SIG-M5 treated with dmso at 0.1 percent for 504 hours (cell line): Measurements from ENCODE around the gene CABP7.
"Not testable (repeated sequence)": the region's sequence is repeated elsewhere in the genome, so short reads cannot be mapped to it uniquely, and the experiment has no call there.

Experiments used
- DNase-seq: peaks from one replicate; lab custom pipeline; 2025; ENCODE audit not compliant: unreplicated experiment; lab: John Stamatoyannopoulos, UW

The CABP7 gene

DNA sequence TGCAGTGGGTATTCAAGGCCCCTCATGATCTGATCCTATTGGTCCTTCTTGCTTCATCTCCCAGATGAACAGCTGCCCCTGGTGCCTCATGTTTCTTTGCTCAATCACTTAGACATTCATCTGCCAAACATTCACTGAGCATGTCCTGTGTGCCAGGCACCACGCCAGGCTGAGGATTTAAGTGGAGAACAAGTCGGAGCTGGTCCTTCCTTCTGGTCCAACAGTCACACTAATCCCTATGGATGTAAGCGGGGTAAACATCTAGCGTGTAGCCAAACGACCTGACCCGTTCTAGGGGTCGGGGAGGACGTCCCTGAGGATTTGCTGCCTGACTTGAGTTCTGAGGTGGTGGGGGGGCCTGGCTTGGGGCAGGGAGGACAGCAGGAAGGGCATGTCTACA lies 25.1 kb downstream of the CABP7 start:
- no peak for DNase-seq

DNA sequence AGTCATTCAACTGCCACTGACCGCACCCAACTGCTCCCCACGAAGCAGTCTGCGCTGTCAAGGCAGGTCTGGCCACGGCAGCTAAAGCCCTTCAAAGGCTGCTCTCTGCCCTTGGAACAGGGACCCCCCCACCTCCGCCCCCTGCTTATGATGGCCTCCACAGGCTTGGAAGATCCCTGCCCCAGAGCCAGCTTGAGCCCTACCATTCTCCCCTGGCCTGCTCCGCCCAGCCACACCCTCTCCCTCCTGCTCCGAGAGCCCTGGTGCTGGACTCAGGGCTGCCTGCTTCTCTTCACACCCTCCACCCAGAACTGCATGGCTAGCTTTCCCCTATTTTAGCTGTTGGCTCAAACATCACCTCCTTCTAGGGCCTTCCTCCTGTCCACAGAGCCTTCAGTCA lies 28.0 kb downstream of the CABP7 start:
- DNase-seq = no peak

- no peak for DNase-seq
These were observed 28.6 kb downstream of the CABP7 start for GRCh38 chr22:29748248-29748893.

GRCh38 chr22:29750029-29750428 lies 30.2 kb downstream of the CABP7 start:
- no peak for DNase-seq

- DNase-seq = peak; percentile 94
These were observed 31.0 kb downstream of the CABP7 start for GRCh38 chr22:29750559-29751538.

DNA sequence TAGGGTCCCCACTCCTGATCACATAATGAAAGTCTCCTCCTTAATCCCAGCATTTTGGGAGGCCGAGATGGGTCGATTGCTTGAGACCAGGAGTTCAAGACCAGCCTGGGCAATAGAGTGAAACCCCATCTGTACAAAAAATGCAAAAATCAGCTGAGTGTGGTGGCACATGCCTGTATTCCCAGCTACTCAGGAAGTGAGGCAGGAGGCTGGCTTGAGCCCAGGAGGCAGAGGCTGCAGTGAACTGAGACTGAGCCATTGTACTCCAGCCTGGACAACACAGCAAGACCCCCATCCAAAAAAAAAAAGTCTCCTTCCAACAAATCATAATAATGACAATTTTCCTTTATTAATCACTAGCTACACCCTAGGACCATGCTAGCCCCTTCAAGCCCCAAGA lies 31.9 kb downstream of the CABP7 start:
- DNase-seq = no peak

DNA sequence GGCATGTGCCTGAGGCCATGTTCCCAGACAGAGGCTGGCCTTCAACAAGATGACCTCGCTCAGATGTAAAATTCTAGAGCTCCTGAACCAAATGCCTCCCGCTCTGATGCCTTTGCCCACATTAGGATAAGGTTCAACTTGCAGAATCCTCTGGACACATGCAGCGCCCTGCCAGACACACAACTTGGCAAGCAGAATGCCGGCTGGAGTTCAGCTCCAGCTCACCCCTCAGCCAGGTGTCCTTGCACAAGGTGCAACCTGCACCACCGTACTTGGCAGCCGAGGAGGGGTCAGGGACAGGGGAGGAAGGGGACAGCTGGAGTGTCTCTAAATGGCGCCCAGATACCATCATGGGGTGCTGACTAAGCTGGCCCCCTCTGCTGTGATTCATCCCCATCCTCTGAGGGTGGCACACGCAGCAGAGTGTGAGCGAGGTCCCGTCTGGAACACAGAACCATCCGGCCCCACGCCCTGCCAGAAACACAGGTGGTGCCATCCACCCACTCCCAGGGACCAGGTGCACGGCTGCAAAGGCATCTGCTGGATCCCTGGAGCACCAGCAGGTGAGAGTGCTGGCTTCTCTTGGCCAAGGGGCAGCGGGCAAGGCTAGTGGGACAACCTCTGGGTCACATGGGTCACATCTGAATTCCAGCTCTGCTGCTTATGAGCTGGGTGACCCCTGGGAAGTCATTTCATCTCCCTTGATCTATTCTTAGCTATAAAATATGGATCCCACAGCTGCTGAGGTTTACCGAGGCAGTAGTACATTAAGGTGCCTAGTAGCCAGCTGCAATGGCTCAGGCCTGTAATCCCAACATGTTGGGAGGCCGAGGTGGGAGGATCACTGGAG lies 34.2 kb downstream of the CABP7 start:
- DNase-seq = no peak

DNA sequence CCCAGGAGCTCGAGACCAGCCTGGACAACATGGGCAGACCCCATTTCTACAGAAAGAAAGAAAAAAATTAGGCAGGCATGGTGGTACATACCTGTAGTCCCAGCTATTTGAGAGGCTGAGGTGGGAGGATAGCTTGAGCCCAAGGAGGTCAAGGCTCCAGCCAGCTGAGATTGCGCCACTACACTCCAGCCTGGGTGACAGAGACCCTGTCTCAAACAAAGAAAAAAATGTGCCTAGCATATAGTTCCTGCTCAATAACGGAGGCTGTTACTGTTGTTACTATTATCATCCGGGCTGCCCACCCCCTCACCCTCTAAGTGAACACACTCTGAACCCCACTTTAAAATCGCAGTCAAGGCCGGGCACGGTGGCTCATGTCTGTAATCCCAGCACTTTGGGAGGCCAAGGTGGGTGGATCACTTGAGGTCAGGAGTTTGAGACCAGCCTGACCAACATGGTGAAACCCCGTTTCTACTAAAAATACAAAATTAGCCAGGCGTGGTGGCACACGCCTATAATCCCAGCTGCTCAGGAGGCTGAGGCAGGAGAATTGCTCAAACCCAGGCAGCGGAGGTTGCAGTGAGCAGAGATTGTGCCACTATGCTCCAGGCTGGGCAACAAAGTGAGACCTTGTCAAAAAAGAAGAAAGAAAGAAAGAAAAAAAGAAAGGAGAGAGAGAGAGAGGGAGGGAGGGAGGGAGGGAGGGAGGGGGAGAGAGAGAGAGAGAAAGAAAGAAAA lies 35.0 kb downstream of the CABP7 start:
- DNase-seq = not testable (repeated sequence)

DNA sequence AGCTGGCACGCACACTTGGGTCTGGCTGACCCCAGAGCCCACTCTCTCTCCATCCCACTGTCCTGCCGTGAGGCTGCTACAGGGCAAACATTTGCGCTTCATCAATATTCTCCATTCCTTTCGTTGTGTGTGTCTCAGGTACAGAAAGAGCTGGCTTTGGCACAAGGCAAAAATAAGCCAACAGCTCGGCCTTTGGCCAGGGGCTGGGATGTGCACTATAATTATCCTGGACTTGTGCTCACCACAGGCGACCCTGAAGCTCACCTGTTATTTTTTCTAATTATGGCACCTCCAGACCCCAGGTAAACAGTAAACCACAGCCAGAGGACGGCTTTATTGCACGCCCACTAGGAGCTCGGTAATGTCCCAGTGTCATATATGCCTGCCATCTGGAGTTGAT lies 36.1 kb downstream of the CABP7 start:
- no peak for DNase-seq

- DNase-seq = no peak
These were observed 36.5 kb downstream of the CABP7 start for GRCh38 chr22:29756341-29756740.

- no peak for DNase-seq
These were observed 37.3 kb downstream of the CABP7 start for GRCh38 chr22:29757096-29757495.

- no peak for DNase-seq
These were observed 38.3 kb downstream of the CABP7 start for GRCh38 chr22:29758068-29758622.

DNA sequence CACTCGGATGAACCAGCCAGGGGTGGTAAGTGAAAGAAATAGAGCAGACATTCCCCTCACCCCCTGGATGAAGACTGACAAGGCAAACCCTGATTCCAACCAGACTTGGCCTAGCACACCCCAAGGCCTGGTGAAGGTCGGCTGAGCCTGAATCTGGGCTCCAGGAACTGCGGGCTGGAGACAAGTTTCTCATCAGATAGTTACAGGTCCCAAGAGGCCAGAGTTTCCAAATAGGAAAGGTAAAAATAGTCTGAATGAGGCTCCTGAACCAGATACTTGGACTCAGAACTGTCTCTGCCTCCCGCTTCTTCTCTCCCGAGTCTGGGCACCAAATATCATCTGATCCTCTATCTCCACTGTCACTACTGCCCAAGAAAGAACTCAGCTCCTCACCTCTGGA lies 39.2 kb downstream of the CABP7 start:
- no peak for DNase-seq

DNA sequence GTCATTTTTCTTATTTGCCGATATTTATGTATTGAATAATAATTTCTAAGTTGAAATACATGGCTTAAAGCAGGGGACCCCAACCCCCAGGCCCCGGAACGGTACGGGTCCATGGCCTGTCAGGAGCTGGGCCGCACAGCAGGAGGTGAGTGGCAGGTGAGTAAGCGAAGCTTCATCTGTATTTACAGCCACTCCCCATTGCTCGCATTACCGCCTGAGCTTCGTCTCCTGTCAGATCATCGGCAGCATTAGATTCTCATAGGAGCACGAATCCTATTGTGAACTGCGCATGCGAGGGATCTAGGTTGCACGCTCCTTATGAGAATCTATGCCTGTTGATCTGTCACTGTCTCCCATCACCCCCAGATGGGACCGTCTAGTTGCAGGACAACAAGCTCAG lies 42.5 kb downstream of the CABP7 start:
- no peak for DNase-seq

DNA sequence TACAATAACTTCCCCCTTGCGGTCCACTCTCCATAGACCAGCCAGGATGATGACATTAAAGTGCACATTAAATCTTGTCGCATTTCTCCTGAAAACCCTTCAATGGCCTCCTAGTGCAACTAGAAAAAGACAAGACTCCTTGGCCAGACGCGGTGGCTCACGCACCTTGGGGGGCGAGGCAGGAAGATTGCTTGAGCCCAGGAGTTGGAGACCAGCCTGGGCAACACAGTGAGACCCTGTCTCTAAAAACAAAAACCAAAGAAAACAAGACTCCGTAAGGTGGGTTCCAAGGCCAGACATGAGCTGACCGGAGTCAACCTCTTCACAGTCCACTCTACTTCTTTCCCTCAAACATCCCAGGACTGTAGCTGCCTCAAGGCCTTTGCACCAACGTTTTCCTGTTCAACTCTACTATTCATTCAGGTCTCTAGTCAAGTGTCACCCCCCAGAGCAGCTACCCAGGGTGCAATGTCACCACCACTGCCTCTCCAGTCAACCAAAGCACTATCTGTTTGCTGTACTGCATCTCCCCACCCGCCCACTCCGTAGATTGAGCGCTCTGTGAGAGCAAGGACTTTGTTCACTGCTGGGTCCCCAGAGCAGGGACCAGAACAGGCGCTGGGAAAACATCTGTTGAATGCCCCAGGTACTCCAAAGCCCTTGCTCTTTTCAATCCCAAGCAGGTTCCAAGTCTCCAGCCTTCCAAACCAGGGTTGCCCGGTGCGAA lies 46.3 kb downstream of the CABP7 start:
- DNase-seq = no peak

DNA sequence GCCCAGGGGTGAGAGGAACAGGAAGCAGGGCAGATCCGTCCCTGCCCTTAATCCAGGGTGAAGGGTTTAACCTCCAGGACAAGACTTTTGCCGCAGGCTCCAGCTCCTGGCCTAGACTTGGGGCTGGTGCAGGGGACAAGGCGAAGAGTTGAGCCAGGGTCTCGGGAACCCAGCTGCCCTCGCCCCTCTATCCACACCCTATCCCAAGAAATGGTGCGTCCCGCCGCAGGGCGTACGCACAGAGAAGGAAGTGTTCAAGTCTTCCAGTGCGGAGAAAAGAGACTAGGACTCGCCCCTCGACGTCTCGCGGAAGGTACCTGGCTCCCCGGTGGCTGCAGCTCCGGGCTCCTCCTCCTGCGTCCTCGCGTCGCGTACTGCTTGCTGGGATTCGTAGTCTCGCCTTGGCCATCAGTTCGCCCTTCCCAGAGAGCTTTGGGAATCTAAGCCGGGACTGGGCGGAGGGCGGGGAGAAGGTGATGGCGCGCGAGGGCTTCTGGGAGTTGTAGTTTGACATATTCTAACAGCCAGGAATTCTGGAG lies 46.9 kb downstream of the CABP7 start, which contains the start of gene ZMAT5:
Gene ZMAT5 (minus strand): TSS at position 376 of the 539 bp plus-strand sequence. CDS start 18,463 bp downstream, outside the sequence.
- DNase-seq = peak; percentile 97

DNA sequence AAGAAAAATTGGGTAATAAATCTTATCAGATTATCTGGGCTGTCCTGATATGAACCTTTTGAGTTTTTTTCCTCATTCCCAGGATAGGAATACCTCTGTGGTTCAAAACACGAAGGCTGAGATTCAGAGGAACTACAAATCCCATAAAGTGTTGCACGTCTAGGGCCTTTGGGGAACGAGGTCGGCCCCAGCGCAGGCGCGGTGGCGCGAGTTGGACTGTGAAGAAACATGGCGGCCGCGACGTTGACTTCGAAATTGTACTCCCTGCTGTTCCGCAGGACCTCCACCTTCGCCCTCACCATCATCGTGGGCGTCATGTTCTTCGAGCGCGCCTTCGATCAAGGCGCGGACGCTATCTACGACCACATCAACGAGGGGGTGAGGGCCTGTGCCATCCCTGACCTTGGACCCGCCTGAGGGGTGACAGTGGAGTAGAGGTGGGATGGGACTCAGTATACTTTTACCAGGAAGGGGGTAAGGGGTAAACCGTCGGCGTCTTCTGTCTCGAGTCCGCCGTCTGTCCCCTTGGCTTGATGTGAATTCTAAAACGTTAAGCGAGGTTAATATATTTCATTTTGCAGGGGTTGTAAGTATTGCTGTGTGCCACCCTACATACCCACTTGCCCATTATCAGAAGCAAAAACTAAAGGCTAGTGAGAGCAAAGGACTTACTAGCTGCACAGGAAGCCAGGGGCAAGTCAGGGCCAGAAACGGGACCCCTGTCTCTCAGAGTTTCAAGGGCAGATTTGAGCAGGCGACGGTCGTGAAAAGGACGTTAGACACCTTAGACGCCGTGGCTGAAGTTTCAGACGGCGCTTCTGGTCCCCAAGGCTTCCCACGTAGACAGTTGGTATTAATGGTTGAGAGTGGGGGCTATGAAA lies 47.6 kb downstream of the CABP7 start, which contains the start of gene UQCR10:
Gene UQCR10 (plus strand): TSS at position 199 of the 881 bp plus-strand sequence. CDS start 30 bp downstream, at position 229.
- peak; percentile 80 for DNase-seq

DNA sequence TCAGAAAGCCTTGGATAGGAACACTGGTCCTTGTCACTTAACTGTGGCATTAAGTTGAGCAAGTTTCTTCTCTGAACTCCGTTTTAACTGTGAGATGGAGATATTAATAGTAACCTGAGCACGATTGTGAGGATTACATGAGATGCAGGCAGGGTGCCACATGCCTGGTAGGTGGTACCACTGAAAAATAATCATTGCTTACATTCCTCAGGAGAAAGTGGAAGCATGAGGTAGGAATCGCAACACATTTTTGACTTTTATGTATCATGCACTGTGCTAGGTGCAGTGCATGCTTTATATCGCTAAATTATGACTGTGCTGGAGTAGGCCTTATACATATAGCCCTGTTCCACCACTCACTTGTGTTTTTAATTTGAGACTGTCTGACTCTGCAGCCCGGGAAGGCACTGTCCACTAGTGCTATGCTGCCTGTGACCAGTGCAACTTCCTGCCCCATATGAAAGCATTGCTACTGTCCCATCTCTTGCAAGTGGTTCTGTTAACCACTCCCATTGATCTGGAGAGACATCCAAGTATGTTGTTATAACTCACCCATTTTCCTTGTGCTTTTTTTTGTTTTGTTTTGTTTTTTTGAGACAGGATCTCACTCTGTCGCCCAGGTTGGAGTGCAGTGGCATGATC lies 48.4 kb downstream of the CABP7 start:
- DNase-seq = no peak
